Measurements from ENCODE around the gene SLC7A7. TPM values are rescaled to one million over a fixed set of nuclear protein-coding genes. Genes with fewer than 3 reads are reported as not detected.
A peak's percentile ranks its signal among the peaks of the same experiment; 100 is the strongest.

Gene SLC7A7
- total and polyA plus RNA-seq, 10 of the 15 experiments (the other 5 are each of a cell fraction or from before 2014, with no cell fraction given) = 27.8 to 79.2 (median 50.8) TPM

DNA sequence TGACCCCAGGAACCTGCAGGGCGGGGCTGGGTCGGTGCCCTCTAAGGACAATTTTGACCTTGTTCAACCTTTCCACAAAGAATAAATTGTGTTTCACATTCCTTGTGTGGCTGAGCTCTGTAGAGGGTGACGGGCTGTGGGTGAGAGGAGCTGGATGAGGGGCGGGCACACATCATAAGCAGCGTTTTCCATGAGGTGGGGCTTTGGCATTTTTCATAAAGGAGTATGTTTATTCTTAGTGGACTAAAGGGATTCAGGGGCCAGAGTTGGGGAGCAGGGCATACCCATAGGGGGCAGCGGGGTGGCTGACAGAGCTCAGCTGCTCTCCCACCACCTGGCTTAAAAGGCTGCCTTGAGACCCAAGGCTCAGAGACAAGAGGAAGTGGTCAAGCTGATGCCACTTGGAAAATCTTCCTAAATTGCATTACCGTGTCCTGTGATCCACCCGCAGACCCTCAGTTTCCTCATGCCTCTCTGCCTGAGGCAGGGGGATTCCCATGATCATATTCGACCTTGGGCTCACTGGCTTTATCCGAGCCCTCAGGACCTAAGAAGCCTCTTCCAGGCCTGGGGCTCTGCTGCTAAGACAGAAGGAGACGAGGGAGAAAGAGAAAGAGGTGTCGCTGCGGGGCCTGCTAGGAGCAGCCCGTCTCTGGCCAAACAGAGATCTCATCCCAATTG lies 32.6 kb upstream of the SLC7A7 start:
- H3K4me3 ChIP-seq = no peak overlapping the region
- peak; percentile 44 for ATAC-seq
- no TSS peak for BruUV-seq (replicated peaks)
- H3K9ac ChIP-seq (ENCODE audit: control insufficient read depth, insufficient read depth, low read length) = no peak overlapping the region
- TF ChIP-seq SPI1 (IDR thresholded peaks at IDR 0.05; ENCODE audit: borderline replicate concordance, insufficient read depth, low read depth, low read length) (0 out of 2 replicates have a peak, but pooled peaks have one; percentile 20), IKZF1 (conservative IDR thresholded peaks at IDR 0.05) (peak; percentile 22; the same call in 1 of the 2 replicates)
- TF ChIP-seq, protein P1, sequence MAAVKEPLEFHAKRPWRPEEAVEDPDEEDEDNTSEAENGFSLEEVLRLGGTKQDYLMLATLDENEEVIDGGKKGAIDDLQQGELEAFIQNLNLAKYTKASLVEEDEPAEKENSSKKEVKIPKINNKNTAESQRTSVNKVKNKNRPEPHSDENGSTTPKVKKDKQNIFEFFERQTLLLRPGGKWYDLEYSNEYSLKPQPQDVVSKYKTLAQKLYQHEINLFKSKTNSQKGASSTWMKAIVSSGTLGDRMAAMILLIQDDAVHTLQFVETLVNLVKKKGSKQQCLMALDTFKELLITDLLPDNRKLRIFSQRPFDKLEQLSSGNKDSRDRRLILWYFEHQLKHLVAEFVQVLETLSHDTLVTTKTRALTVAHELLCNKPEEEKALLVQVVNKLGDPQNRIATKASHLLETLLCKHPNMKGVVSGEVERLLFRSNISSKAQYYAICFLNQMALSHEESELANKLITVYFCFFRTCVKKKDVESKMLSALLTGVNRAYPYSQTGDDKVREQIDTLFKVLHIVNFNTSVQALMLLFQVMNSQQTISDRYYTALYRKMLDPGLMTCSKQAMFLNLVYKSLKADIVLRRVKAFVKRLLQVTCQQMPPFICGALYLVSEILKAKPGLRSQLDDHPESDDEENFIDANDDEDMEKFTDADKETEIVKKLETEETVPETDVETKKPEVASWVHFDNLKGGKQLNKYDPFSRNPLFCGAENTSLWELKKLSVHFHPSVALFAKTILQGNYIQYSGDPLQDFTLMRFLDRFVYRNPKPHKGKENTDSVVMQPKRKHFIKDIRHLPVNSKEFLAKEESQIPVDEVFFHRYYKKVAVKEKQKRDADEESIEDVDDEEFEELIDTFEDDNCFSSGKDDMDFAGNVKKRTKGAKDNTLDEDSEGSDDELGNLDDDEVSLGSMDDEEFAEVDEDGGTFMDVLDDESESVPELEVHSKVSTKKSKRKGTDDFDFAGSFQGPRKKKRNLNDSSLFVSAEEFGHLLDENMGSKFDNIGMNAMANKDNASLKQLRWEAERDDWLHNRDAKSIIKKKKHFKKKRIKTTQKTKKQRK (IDR thresholded peaks at IDR 0.05; ENCODE audit: low read depth, low read length) = no peak
- TF ChIP-seq, protein P2, sequence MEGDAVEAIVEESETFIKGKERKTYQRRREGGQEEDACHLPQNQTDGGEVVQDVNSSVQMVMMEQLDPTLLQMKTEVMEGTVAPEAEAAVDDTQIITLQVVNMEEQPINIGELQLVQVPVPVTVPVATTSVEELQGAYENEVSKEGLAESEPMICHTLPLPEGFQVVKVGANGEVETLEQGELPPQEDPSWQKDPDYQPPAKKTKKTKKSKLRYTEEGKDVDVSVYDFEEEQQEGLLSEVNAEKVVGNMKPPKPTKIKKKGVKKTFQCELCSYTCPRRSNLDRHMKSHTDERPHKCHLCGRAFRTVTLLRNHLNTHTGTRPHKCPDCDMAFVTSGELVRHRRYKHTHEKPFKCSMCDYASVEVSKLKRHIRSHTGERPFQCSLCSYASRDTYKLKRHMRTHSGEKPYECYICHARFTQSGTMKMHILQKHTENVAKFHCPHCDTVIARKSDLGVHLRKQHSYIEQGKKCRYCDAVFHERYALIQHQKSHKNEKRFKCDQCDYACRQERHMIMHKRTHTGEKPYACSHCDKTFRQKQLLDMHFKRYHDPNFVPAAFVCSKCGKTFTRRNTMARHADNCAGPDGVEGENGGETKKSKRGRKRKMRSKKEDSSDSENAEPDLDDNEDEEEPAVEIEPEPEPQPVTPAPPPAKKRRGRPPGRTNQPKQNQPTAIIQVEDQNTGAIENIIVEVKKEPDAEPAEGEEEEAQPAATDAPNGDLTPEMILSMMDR (IDR thresholded peaks at IDR 0.05 in 2 of 3, conservative IDR thresholded peaks at IDR 0.05 in 1 of 3; ENCODE audit: control insufficient read depth in 2 of 3, extremely low read depth in 1 of 3, insufficient read depth in 1 of 3, low read depth in 3 of 3, low read length in 3 of 3) = 0 out of 6 replicates have a peak, but pooled peaks of 1 of the 3 experiments have one; percentile 9
- H3K27ac ChIP-seq (ENCODE audit: control insufficient read depth, insufficient read depth) = no peak overlapping the region
- 73% methylated on average over 14 of the region's 14 CpGs for WGBS (ENCODE audit: insufficient coverage, insufficient replicate concordance, low lambda C conversion rate, missing lambda C conversion rate)
- RAD21 ChIA-PET (ENCODE audit: unreplicated experiment) = interaction anchor here (0.5 to 9.4 kb wide), 4 partner anchors 10 to 285 kb away, joined by 3 to 130 read pairs (median 6); no protein-coding TSS in a partner anchor
- peak overlapping the region; percentile 6; the same call in 1 of the 2 replicates for H2AFZ ChIP-seq (ENCODE audit: control insufficient read depth, low read depth, low read length)
- in situ Hi-C loops (cut with MboI) (loop anchor here (5.0 to 10.0 kb wide), 2 partner anchors 70 to 533 kb away; no protein-coding TSS in a partner anchor), intact Hi-C loops (cut with micrococcal nuclease; ENCODE audit: unreplicated experiment) (no loop called here)
- FAIRE-seq = no peak
- H3K27me3 ChIP-seq (replicated peaks in 1 of 2; ENCODE audit: control insufficient read depth in 2 of 2, insufficient read depth in 2 of 2, low read length in 1 of 2) = no peaks in the 10 kb centered on the region
- H3K9me3 ChIP-seq (replicated peaks; ENCODE audit: control insufficient read depth, insufficient read depth, low read length) = no peaks in the 10 kb centered on the region
- POLR2A ChIA-PET = interaction anchor here (0.6 kb wide), 1 partner anchor 260 kb away, joined by 5 read pairs; no protein-coding TSS in a partner anchor
- H3K79me2 ChIP-seq (ENCODE audit: control insufficient read depth, insufficient read depth, low read length) = no peaks in the 10 kb centered on the region
- H3K4me1 ChIP-seq (ENCODE audit: control insufficient read depth, insufficient read depth, low read length) = peaks cover 10% of the 10 kb centered on the region
- CTCF ChIA-PET = interaction anchor here (1.2 to 10.0 kb wide), 4 partner anchors 24 to 278 kb away, joined by 3 to 324 read pairs (median 6); partner anchors contain the start of gene SLC7A7
- no peaks in the 10 kb centered on the region for H3K36me3 ChIP-seq (ENCODE audit: control insufficient read depth in 2 of 2, insufficient read depth in 2 of 2, low read length in 1 of 2)
- H4K20me1 ChIP-seq (ENCODE audit: control insufficient read depth, insufficient read depth) = no peaks in the 10 kb centered on the region
- no peak for DNase-seq (ENCODE audit: low read depth, low spot score)
- no peak overlapping the region for H3K4me2 ChIP-seq (ENCODE audit: control insufficient read depth, insufficient read depth)
- SMC1A ChIA-PET (ENCODE audit: uncharacterized antibody, unreplicated experiment) = interaction anchor here (1.2 kb wide), 1 partner anchor 25 kb away, joined by 6 read pairs; no protein-coding TSS in a partner anchor

Measured in GM12878 (cell line).